ENCODE measurements around the gene DPH2.

- no peak for TF ChIP-seq CTCF (IDR thresholded peaks at IDR 0.05; ENCODE audit: borderline replicate concordance, extremely low read depth, low read length, poor library complexity, severe bottlenecking)
- no peak for TF ChIP-seq EZH2 (IDR thresholded peaks at IDR 0.05; ENCODE audit: borderline replicate concordance, low read depth, low read length, severe bottlenecking)
These were observed 32.5 kb upstream of the DPH2 start for GRCh38 chr1:43937179-43937865.

Data from DND-41 (cell line).